ENCODE data around the gene COL4A2. TPM values are rescaled to one million over a fixed set of nuclear protein-coding genes. Genes with fewer than 3 reads are reported as not detected.

Gene COL4A2
- total RNA-seq, 1 donor from 2014 or later, result 159 TPM

DNA sequence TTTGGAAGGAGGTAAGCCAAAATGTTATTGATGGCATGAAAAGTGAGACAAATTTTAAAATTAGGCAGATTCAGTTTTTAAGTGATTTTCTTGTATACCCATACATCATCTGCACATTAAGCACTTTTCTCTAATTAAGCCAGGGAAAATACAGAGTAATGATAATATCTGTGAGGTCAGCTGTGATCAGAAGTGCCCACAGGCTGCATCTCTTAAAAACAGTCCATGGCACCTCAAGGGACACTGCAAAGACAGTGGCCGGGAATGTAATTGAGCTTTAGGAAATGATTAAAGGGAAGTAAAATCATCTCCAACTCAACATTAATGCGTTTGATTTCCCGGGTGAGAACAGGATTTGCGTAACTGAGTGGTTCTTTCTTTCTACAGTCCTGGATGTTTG lies 2.1 kb upstream of the COL4A2 start:
- peaks cover 4% of the 10 kb centered on the region for H3K27me3 Mint-ChIP-seq (ENCODE audit: low read depth)
- no peak for DNase-seq (ENCODE audit: low read depth, low spot score)
- no peak overlapping the region for H3K27ac Mint-ChIP-seq (ENCODE audit: unreplicated experiment)
- H3K4me1 Mint-ChIP-seq, result peaks cover 41% of the 10 kb centered on the region
- H3K36me3 Mint-ChIP-seq (ENCODE audit: low read depth), result no peaks in the 10 kb centered on the region
- TF ChIP-seq, protein P1, sequence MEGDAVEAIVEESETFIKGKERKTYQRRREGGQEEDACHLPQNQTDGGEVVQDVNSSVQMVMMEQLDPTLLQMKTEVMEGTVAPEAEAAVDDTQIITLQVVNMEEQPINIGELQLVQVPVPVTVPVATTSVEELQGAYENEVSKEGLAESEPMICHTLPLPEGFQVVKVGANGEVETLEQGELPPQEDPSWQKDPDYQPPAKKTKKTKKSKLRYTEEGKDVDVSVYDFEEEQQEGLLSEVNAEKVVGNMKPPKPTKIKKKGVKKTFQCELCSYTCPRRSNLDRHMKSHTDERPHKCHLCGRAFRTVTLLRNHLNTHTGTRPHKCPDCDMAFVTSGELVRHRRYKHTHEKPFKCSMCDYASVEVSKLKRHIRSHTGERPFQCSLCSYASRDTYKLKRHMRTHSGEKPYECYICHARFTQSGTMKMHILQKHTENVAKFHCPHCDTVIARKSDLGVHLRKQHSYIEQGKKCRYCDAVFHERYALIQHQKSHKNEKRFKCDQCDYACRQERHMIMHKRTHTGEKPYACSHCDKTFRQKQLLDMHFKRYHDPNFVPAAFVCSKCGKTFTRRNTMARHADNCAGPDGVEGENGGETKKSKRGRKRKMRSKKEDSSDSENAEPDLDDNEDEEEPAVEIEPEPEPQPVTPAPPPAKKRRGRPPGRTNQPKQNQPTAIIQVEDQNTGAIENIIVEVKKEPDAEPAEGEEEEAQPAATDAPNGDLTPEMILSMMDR (conservative IDR thresholded peaks at IDR 0.05), result no peak
- H3K4me3 Mint-ChIP-seq, result peak overlapping the region; percentile 84
- H3K9me3 Mint-ChIP-seq, result no peaks in the 10 kb centered on the region

DNA sequence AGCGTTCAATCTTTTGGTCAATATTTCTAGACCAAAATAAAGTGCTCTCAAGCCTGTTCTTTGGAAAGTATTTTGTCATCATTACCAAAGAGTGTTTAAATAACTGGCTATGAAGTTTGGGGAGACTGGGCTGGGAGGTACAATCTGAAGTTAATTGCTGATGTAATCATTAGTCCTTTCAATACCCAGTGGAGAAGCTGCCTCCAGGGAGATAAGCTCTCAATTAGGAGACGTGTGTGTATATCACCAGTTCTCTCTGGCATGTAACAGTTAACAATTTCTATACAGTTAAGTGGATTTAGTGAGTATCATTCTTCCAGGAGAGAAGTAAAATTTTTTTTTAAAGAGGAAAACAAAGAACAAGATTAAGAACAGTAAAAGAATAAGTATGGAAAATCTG lies 1.5 kb upstream of the COL4A2 start:
- Mint-ChIP-seq H3K27ac (ENCODE audit: unreplicated experiment) (no peak overlapping the region), H3K9me3 (no peaks in the 10 kb centered on the region), H3K36me3 (ENCODE audit: low read depth) (no peaks in the 10 kb centered on the region), H3K27me3 (ENCODE audit: low read depth) (peaks cover 4% of the 10 kb centered on the region), H3K4me3 (peak overlapping the region; percentile 84), H3K4me1 (peaks cover 39% of the 10 kb centered on the region)
- TF ChIP-seq, protein P1 (conservative IDR thresholded peaks at IDR 0.05), result no peak
- DNase-seq (ENCODE audit: low read depth, low spot score), result no peak

DNA sequence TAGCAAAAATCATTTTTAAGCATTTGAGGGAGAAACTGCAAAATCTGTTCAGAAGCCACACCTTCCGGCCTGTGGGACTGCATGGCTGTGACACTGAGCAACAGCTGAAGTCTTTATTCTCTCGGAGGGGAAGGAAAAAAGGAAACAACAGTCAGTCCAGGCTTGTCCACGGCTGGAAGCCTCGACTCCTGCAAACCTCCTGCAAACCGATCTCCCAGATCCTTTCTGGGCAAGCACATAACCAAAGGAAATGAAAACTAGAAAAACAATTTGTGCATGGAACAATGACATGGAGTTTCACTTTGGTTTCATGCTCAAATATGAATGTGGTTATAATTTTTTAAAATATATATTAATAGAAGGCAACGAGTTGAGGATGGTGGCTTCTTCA lies 1.1 kb upstream of the COL4A2 start:
- peak overlapping the region; percentile 84 for H3K4me3 Mint-ChIP-seq
- DNase-seq (ENCODE audit: low read depth, low spot score), result no peak
- no peak overlapping the region for H3K27ac Mint-ChIP-seq (ENCODE audit: unreplicated experiment)
- no peaks in the 10 kb centered on the region for H3K9me3 Mint-ChIP-seq
- H3K27me3 Mint-ChIP-seq (ENCODE audit: low read depth), result peaks cover 4% of the 10 kb centered on the region
- H3K36me3 Mint-ChIP-seq (ENCODE audit: low read depth), result no peaks in the 10 kb centered on the region
- H3K4me1 Mint-ChIP-seq, result peaks cover 38% of the 10 kb centered on the region
- TF ChIP-seq, protein P1 (conservative IDR thresholded peaks at IDR 0.05), result no peak

DNA sequence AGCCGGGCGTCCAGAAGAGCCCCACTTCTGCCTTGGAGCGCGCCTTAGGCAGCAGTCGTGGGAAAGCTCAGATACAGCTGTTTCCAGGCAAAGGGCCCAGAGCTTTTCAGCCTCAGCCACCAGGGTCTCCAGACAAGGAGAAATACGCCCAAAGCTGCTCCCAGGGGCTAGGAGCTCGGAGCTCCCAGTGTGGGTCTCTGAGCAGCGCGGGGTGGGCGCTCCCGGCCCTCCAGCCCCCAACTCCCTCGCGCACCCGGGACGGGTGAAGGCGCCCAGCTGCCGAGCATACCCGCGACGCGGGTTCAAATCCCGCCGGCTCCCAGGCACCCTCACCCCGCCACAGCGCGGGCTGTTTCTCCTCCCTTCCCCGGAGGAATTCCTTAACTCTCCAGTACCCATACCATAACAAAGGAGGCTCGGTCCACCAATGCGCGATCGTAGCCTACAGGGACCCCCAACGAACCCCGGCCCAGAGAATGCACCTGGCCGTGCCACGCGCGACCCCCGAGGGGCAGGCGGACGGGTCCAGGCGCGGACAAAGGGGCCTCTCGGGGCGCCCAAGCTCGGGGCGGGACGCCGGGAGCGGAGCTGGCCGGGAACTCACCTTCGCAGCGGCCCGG lies 634 bp upstream of the COL4A2 start:
- peaks cover 4% of the 10 kb centered on the region for H3K27me3 Mint-ChIP-seq (ENCODE audit: low read depth)
- peak; percentile 18 for DNase-seq (ENCODE audit: low read depth, low spot score)
- H3K27ac Mint-ChIP-seq (ENCODE audit: unreplicated experiment), result no peak overlapping the region
- peaks cover 34% of the 10 kb centered on the region for H3K4me1 Mint-ChIP-seq
- TF ChIP-seq, protein P1 (conservative IDR thresholded peaks at IDR 0.05), result no peak
- no peaks in the 10 kb centered on the region for H3K36me3 Mint-ChIP-seq (ENCODE audit: low read depth)
- peak overlapping the region; percentile 84 for H3K4me3 Mint-ChIP-seq
- H3K9me3 Mint-ChIP-seq, result no peaks in the 10 kb centered on the region

DNA sequence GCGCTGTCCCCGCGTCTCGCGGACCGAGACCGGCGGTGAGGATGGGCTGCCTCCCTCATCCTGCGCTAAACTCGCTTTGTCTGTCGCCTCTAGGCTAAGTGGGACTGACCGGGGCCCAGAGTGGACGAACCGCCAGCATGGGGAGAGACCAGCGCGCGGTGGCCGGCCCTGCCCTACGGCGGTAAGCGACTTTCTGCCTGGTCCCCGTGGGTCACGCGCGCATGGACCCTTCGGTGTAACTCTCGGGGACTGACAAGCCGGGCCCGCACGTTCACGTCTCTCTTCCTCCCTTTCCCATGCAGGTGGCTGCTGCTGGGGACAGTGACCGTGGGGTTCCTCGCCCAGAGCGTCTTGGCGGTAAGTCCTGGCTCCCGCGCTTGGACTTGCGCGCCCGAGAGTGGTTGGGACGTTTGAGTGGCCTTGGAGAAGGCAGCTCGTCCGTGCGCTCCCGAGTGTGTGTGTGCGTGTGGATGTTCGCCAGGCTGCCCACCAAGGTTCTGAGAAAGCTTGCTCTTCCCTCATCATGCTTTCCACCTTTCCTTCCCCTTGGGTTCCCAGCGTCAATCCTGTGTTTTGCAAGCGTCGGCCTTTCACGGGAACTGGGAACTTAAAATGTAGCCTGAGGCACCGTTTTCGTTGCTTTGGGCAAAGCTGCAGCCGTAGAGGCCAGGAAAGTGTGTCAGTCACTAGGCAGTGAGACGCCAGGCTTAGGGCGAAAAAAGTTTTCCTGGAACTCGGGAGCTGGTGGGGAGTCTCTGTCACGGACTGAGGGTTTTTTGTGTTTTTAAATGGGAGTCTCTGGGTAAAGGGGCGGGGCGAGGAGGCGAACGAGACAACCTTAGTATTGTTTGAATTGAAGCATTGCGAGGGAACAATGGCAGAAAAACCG lies 927 bp downstream of the COL4A2 start:
- H3K36me3 Mint-ChIP-seq (ENCODE audit: low read depth), result no peaks in the 10 kb centered on the region
- peak; percentile 50 for DNase-seq (ENCODE audit: low read depth, low spot score)
- H3K4me1 Mint-ChIP-seq, result peaks cover 41% of the 10 kb centered on the region
- H3K4me3 Mint-ChIP-seq, result peak overlapping the region; percentile 98
- H3K9me3 Mint-ChIP-seq, result no peaks in the 10 kb centered on the region
- peak overlapping the region; percentile 96 for H3K27ac Mint-ChIP-seq (ENCODE audit: unreplicated experiment)
- peaks cover 4% of the 10 kb centered on the region for H3K27me3 Mint-ChIP-seq (ENCODE audit: low read depth)
- TF ChIP-seq, protein P1 (conservative IDR thresholded peaks at IDR 0.05), result no peak

All from neural crest cell (in vitro differentiated cells).